Osteocyte (in vitro differentiated cells): ENCODE measurements around the gene MROH2B. TPM values are rescaled to one million over a fixed set of nuclear protein-coding genes. Genes with fewer than 3 reads are reported as not detected.

ENCODE experiments used
- DNase-seq: peaks from one replicate; pipeline ENCODE4 v3.0.0; 2021; ENCODE audit warnings: mixed read lengths; ENCODE audit not compliant: unreplicated experiment; ENCODE audit errors: extremely low spot score
- H3K27ac Mint-ChIP-seq: one replicate; pipeline ENCODE4 v1.8.0; 2021; ENCODE audit warnings: mild to moderate bottlenecking, mixed read lengths; ENCODE audit not compliant: unreplicated experiment
- H3K27me3 Mint-ChIP-seq: one replicate; pipeline ENCODE4 v1.8.0; 2021; ENCODE audit warnings: mixed read lengths; ENCODE audit not compliant: unreplicated experiment
- H3K36me3 Mint-ChIP-seq: one replicate; pipeline ENCODE4 v1.8.0; 2021; ENCODE audit warnings: mixed read lengths; ENCODE audit not compliant: unreplicated experiment
- H3K4me1 Mint-ChIP-seq: one replicate; pipeline ENCODE4 v1.8.0; 2021; ENCODE audit warnings: mixed read lengths; ENCODE audit not compliant: unreplicated experiment
- H3K4me3 Mint-ChIP-seq: one replicate; pipeline ENCODE4 v1.8.0; 2021; ENCODE audit warnings: mild to moderate bottlenecking, moderate library complexity, mixed read lengths; ENCODE audit not compliant: unreplicated experiment
- H3K9me3 Mint-ChIP-seq: one replicate; pipeline ENCODE4 v1.8.0; 2021; ENCODE audit warnings: mixed read lengths; ENCODE audit not compliant: unreplicated experiment
- CTCF ChIP-seq: fragments of 200-600 bp; sonication (generic); IDR thresholded peaks from 2 replicates; pipeline ENCODE4 v1.5.0; 2021; ENCODE audit warnings: antibody characterized with exemption, mild to moderate bottlenecking, moderate library complexity
- total RNA-seq: library from RNA; stranded (reverse); gene quantifications from 2 replicates; pipeline ENCODE4 v1.2.1, GENCODE V29; 2021

The MROH2B gene
- total RNA-seq, 1 donor from 2014 or later, result not detected

GRCh38 chr5:41109186-41109585, 38.0 kb upstream of the MROH2B start:
- Mint-ChIP-seq H3K36me3 (no peaks in the 10 kb centered on the region), H3K4me1 (no peaks in the 10 kb centered on the region), H3K27me3 (no peaks in the 10 kb centered on the region), H3K27ac (no peak overlapping the region), H3K9me3 (no peaks in the 10 kb centered on the region), H3K4me3 (no peak overlapping the region)
- TF ChIP-seq CTCF, result no peak
- DNase-seq, result no peak

- no peak for DNase-seq
- H3K4me1 Mint-ChIP-seq, result no peaks in the 10 kb centered on the region
- no peaks in the 10 kb centered on the region for H3K9me3 Mint-ChIP-seq
- no peak overlapping the region for H3K4me3 Mint-ChIP-seq
- no peaks in the 10 kb centered on the region for H3K36me3 Mint-ChIP-seq
- no peaks in the 10 kb centered on the region for H3K27me3 Mint-ChIP-seq
- TF ChIP-seq CTCF, result no peak
- no peak overlapping the region for H3K27ac Mint-ChIP-seq
Measured at GRCh38 chr5:41102341-41102740, 31.2 kb upstream of the MROH2B start.

- no peak overlapping the region for H3K27ac Mint-ChIP-seq
- no peaks in the 10 kb centered on the region for H3K27me3 Mint-ChIP-seq
- no peaks in the 10 kb centered on the region for H3K4me1 Mint-ChIP-seq
- no peak overlapping the region for H3K4me3 Mint-ChIP-seq
- H3K9me3 Mint-ChIP-seq, result no peaks in the 10 kb centered on the region
- DNase-seq, result no peak
- no peaks in the 10 kb centered on the region for H3K36me3 Mint-ChIP-seq
- no peak for TF ChIP-seq CTCF
Measured at GRCh38 chr5:41097642-41098041, 26.5 kb upstream of the MROH2B start.

GRCh38 chr5:41095324-41096101, 24.4 kb upstream of the MROH2B start:
- no peaks in the 10 kb centered on the region for H3K27me3 Mint-ChIP-seq
- no peak for TF ChIP-seq CTCF
- no peaks in the 10 kb centered on the region for H3K36me3 Mint-ChIP-seq
- H3K27ac Mint-ChIP-seq, result no peak overlapping the region
- no peak overlapping the region for H3K4me3 Mint-ChIP-seq
- no peaks in the 10 kb centered on the region for H3K4me1 Mint-ChIP-seq
- no peaks in the 10 kb centered on the region for H3K9me3 Mint-ChIP-seq
- DNase-seq, result no peak

GRCh38 chr5:41094871-41095270, 23.7 kb upstream of the MROH2B start:
- no peak overlapping the region for H3K27ac Mint-ChIP-seq
- H3K4me3 Mint-ChIP-seq, result no peak overlapping the region
- H3K9me3 Mint-ChIP-seq, result no peaks in the 10 kb centered on the region
- DNase-seq, result no peak
- no peaks in the 10 kb centered on the region for H3K4me1 Mint-ChIP-seq
- TF ChIP-seq CTCF, result no peak
- no peaks in the 10 kb centered on the region for H3K36me3 Mint-ChIP-seq
- no peaks in the 10 kb centered on the region for H3K27me3 Mint-ChIP-seq
